Tibial artery (tissue), 4 donors: ENCODE results near the gene ZSWIM6.
A peak's percentile ranks its signal among the peaks of the same experiment; 100 is the strongest.

Experiments used
- DNase-seq, 2 donors: peaks; one replicate each; pipeline ENCODE4 v3.0.0-alpha.2; 2019
- H3K27ac ChIP-seq, 2 donors: fragments of 200-600 bp; sonication (generic) in 1 of 2; 1 replicate in 1 of 2; 2 replicates in 1 of 2; pipeline ENCODE4 v1.5.1; 2018 to 2019; ENCODE audit warnings: mild to moderate bottlenecking in 1 of 2
- H3K27me3 ChIP-seq, 2 donors: fragments of 200-600 bp; sonication (generic) in 1 of 2; one replicate each; pipeline versions ENCODE4 v1.5.1 to v1.6.0; 2016 to 2019
- H3K36me3 ChIP-seq, 3 donors: fragments of 200-600 bp; sonication (generic) in 2 of 3; one replicate each; pipeline ENCODE4 v1.5.1; 2016 to 2019; ENCODE audit warnings: mild to moderate bottlenecking in 2 of 3
- H3K4me1 ChIP-seq, 4 donors: fragments of 200-600 bp; sonication (generic) in 2 of 4; 1 replicate in 3 of 4; 2 replicates in 1 of 4; pipeline ENCODE4 v1.5.1; 2016 to 2019
- H3K4me3 ChIP-seq, 2 donors: fragments of 200-600 bp; sonication (generic) in 1 of 2; 1 replicate in 1 of 2; 2 replicates in 1 of 2; pipeline ENCODE4 v1.5.1; 2018 to 2019; ENCODE audit warnings: mild to moderate bottlenecking in 2 of 2
- H3K9me3 ChIP-seq, 3 donors: fragments of 200-600 bp; sonication (generic) in 1 of 3; one replicate each; pipeline ENCODE4 v1.5.1; 2016 to 2019
- intact Hi-C: fragments of 100-400 bp; cut with DNase I; formaldehyde crosslinking; loops from one replicate; pipeline ENCODE4 v1.15.0; 2023; ENCODE audit warnings: low total_unique reads
- TF ChIP-seq, protein P1 (sequence below), 2 experiments: fragments of 200-600 bp in 1 of 2; fragments of 450-650 bp in 1 of 2; IDR thresholded peaks; one replicate each; pipeline ENCODE4 v1.5.1; 2017 to 2019; ENCODE audit warnings: antibody characterized with exemption in 2 of 2, mild to moderate bottlenecking in 1 of 2, moderate library complexity in 1 of 2

ZSWIM6 gene

DNA sequence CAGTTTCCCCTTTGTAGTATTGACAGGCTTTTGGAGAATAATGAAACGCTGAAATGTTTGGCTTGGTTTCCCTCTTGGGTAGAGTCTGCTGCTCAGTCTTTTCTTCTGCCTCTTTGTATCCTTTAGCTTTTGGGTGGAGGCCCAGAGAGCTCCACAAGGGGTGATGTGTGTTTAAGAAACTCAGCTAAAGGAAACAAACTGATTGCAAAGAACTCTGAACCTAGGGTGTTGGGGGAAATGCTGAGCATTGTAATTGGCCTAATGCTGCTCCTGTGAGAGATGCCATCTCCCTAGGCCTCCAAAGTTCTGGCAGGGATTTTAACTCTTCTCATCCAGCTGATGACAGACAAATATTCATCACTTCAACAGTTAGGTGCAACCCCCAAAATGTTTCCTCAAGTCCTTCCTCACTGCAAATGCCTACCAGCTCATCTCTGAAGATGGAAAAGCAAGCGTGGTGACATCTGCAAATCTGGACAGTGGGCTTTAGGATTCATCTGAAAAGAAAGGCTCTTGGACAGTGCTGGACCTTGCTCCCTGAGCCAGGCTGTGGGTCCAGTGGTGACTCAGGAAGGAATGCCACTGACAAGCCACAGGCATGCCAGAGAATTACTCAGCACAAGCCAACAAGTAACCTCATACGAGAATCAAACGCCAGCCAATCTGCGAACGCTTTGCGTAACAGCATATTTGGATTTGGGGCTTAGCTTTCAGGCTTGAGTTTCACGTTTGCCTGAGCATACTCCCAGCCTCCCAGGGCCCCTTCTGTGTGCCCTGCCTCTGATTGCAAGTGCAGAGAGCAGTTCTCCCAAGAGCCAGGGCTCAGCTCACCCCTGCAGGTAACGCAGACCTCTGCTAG, 30.5 kb upstream of the ZSWIM6 start:
- DNase-seq = peak; percentile 87 to 94
- no peaks in the 10 kb centered on the region for H3K9me3 ChIP-seq
- peak overlapping the region; percentile 53 to 74 for H3K27ac ChIP-seq
- no peaks in the 10 kb centered on the region for H3K36me3 ChIP-seq
- intact Hi-C loops = no loop called here
- TF ChIP-seq, protein P1, sequence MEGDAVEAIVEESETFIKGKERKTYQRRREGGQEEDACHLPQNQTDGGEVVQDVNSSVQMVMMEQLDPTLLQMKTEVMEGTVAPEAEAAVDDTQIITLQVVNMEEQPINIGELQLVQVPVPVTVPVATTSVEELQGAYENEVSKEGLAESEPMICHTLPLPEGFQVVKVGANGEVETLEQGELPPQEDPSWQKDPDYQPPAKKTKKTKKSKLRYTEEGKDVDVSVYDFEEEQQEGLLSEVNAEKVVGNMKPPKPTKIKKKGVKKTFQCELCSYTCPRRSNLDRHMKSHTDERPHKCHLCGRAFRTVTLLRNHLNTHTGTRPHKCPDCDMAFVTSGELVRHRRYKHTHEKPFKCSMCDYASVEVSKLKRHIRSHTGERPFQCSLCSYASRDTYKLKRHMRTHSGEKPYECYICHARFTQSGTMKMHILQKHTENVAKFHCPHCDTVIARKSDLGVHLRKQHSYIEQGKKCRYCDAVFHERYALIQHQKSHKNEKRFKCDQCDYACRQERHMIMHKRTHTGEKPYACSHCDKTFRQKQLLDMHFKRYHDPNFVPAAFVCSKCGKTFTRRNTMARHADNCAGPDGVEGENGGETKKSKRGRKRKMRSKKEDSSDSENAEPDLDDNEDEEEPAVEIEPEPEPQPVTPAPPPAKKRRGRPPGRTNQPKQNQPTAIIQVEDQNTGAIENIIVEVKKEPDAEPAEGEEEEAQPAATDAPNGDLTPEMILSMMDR (IDR thresholded peaks at IDR 0.05) = peak in 1 of 2 experiments; percentile 12
- H3K4me3 ChIP-seq = no peak overlapping the region
- H3K27me3 ChIP-seq = no peaks in the 10 kb centered on the region
- peaks cover 0 to 38% (median 21%) of the 10 kb centered on the region in 4 donors for H3K4me1 ChIP-seq

DNA sequence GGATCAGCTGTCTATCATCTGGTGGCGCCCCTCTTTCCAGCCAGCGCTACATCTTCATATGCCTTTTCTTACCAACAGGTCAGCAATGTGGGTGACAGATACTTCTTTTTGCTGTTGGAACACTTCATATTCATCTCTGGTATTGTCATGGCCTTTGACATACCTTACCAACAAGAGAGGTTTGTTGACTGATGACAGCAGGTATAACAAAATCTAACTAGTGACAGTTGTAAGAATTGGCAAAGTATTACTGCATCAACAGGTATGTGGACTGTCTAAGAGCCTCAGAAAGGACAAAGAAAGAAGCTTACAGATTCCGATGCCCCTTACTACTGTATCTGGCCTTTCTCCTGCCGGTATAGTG, 29.9 kb upstream of the ZSWIM6 start:
- H3K27me3 ChIP-seq = no peaks in the 10 kb centered on the region
- no peaks in the 10 kb centered on the region for H3K36me3 ChIP-seq
- H3K4me1 ChIP-seq = peaks cover 0 to 38% (median 21%) of the 10 kb centered on the region in 4 donors
- no peak overlapping the region for H3K4me3 ChIP-seq
- peak overlapping the region; percentile 53 to 74 for H3K27ac ChIP-seq
- intact Hi-C loops = no loop called here
- TF ChIP-seq, protein P1 (IDR thresholded peaks at IDR 0.05) = no peak
- DNase-seq = no peak
- no peaks in the 10 kb centered on the region for H3K9me3 ChIP-seq

DNA sequence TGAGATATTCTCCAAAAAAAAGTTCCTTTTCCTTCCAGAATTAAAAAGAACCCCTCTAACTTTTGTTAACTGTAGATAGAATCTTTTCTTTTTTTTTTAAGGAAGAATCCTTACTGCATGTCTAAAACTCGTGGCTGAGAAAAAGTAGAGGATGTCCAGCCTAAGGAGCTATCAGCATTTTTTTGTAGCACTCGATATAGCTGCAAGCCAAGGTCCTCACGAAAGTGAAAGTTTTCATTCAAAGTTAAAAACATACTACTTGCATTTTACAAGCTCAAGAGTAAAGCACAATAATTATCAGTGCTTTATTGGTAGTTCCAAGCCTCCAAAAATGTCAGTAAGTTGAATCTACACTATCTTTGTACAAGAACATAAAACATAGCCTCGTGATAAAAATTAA, 28.7 kb upstream of the ZSWIM6 start:
- Histone ChIP-seq H3K27ac (peak overlapping the region; percentile 53 to 74), H3K4me1 (peaks cover 0 to 38% (median 21%) of the 10 kb centered on the region in 4 donors), H3K27me3 (no peaks in the 10 kb centered on the region), H3K9me3 (no peaks in the 10 kb centered on the region), H3K36me3 (no peaks in the 10 kb centered on the region), H3K4me3 (peak overlapping the region in 1 of 2 donors; percentile 3)
- intact Hi-C loops = no loop called here
- TF ChIP-seq, protein P1 (IDR thresholded peaks at IDR 0.05) = no peak
- no peak for DNase-seq

DNA sequence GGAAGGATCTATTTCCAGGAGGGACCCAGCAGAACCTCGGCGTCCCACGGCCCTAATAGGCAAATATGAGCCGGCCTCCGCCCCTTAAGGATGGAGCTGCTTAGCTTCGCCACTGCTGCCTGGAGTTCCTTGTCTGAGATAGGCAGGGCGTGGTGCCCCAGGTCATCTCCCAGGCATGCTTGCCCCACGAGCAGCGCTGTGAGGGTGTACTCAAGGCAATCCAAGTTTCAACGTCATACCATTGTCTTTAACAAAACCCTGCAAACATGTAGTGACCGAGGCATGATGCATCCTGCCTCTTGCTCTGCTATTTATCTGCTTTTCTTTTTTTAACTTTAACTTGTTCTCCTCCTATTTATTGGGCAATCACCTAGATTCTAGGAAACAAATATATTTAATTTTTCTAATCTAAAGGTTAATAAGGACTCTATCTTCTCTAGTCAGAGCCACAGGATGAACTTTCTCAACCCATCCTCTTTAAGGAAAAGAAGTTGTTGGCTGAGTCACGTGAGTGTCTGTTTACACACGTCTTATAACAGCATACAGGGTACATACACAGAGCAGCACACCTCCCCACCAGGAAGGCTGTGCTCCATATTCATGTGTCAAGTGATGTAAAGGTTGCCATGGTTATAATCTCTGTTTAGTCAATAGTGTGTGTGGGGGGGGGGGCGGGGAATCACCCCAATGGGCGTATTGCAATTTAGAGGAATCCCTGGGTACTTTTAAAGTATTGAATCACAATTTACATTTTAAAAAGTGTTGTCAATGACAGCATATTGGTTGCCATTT, 27.3 kb upstream of the ZSWIM6 start:
- Histone ChIP-seq H3K27ac (no peak overlapping the region), H3K27me3 (no peaks in the 10 kb centered on the region), H3K4me3 (no peak overlapping the region), H3K36me3 (no peaks in the 10 kb centered on the region), H3K4me1 (peaks cover 0 to 38% (median 18%) of the 10 kb centered on the region in 4 donors), H3K9me3 (no peaks in the 10 kb centered on the region)
- TF ChIP-seq, protein P1 (IDR thresholded peaks at IDR 0.05) = no peak
- no peak for DNase-seq
- intact Hi-C loops = no loop called here

DNA sequence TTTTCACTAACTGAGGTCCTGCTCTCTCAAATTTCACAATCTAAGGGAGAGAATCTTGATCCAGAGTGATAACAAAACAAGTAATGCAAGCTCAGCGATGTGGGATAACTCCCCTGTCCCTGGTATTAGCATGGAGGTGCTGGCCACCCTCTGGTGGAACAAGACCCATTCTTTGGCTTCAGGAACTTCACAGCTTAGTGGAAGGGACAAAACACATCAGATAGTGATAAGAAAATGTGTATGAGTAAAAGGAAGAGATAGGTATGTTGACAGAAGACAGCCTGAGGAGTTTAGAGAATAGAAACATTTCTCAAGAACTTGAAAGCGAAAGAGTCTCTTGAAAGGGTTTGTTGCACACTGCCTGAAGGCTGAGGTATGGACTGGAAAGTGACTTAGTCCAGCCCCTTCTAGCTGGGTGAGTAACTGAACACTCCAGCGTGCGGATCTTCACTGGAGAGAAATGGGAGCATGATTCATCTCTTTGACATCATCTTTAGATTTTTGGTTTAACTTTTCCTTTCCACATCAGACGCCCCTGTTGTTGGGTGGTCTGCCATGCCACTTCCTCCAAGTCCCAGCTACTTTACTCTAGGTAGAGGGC, 25.4 kb upstream of the ZSWIM6 start:
- H3K27me3 ChIP-seq = no peaks in the 10 kb centered on the region
- no peak overlapping the region for H3K4me3 ChIP-seq
- H3K27ac ChIP-seq = no peak overlapping the region
- no peaks in the 10 kb centered on the region for H3K36me3 ChIP-seq
- TF ChIP-seq, protein P1 (IDR thresholded peaks at IDR 0.05) = no peak
- DNase-seq = no peak
- intact Hi-C loops = no loop called here
- peaks cover 0 to 32% (median 14%) of the 10 kb centered on the region in 4 donors for H3K4me1 ChIP-seq
- H3K9me3 ChIP-seq = no peaks in the 10 kb centered on the region
